Astrocyte (in vitro differentiated cells and primary cell): ENCODE results near the gene GCG.

ENCODE experiments used
- EZH2 ChIP-seq: IDR thresholded peaks from 2 replicates; pipeline ENCODE4 v1.6.1; 2012; ENCODE audit warnings: mild to moderate bottlenecking, low read length, inconsistent platforms; ENCODE audit not compliant: insufficient read depth
- TF ChIP-seq, protein P1 (sequence below): IDR thresholded peaks from 2 replicates; pipeline ENCODE4 v1.5.1; 2011; ENCODE audit warnings: low read depth, mild to moderate bottlenecking, inconsistent platforms, low read length, moderate library complexity; ENCODE audit not compliant: insufficient read depth

GRCh38 chr2:162149940-162150339 lies 2.1 kb downstream of the GCG start:
- TF ChIP-seq, protein P1, sequence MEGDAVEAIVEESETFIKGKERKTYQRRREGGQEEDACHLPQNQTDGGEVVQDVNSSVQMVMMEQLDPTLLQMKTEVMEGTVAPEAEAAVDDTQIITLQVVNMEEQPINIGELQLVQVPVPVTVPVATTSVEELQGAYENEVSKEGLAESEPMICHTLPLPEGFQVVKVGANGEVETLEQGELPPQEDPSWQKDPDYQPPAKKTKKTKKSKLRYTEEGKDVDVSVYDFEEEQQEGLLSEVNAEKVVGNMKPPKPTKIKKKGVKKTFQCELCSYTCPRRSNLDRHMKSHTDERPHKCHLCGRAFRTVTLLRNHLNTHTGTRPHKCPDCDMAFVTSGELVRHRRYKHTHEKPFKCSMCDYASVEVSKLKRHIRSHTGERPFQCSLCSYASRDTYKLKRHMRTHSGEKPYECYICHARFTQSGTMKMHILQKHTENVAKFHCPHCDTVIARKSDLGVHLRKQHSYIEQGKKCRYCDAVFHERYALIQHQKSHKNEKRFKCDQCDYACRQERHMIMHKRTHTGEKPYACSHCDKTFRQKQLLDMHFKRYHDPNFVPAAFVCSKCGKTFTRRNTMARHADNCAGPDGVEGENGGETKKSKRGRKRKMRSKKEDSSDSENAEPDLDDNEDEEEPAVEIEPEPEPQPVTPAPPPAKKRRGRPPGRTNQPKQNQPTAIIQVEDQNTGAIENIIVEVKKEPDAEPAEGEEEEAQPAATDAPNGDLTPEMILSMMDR, result no peak
- no peak for TF ChIP-seq EZH2
